ENCODE data around the gene CCDC195. TPM values are rescaled to one million over a fixed set of nuclear protein-coding genes. Genes with fewer than 3 reads are reported as not detected.

The CCDC195 gene
- total and polyA plus RNA-seq, 2 of the 4 experiments (the other 2 are of a cell fraction) = not detected

DNA sequence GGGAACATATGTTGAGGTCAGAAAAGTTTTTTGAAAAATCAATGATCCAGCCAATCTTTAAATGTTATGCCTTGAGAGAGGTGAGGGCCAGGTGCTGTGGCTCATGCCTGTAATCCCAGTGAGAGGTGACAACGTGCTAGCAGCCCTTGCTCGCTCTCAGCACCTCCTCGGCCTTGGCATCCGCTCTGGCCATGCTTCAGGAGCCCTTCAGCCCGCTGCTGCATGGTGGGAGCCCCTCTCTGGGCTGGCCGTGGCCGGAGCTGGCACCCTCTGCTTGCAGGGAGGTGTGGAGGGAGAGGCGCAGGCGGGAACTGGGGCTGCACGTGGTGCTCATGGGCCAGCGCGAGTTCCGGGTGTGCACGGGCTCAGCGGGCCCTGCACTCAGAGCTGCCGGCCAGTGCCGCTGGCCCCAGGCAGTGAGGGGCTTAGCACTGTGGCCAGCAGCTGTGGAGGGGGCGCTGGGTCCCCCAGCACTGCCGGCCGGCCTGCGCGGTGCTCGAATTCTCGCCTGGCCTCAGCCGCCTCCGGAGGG is 61.1 kb downstream of the CCDC195 start:
- Histone ChIP-seq H3K18ac (ENCODE audit: low read depth, low read length) (no peak overlapping the region), H3K23ac (ENCODE audit: low read depth, low read length) (no peak overlapping the region), H3K4me2 (ENCODE audit: low read depth, low read length) (no peak overlapping the region), H3K56ac (ENCODE audit: extremely low read depth, insufficient read depth, low read length) (no peak overlapping the region), H4K5ac (ENCODE audit: low read depth, low read length) (no peak overlapping the region), H3K27ac (ENCODE audit: insufficient read depth, low read length) (no peak overlapping the region), H3K4me3 (ENCODE audit: insufficient read depth, low read depth, low read length) (no peak overlapping the region), H3K4me1 (ENCODE audit: control insufficient read depth, insufficient read depth, low read length) (no peaks in the 10 kb centered on the region), H3K9ac (ENCODE audit: low read depth, low read length) (no peak overlapping the region), H2AK9ac (replicated peaks; ENCODE audit: low read depth, low read length, poor library complexity) (no peak overlapping the region), H4K8ac (ENCODE audit: low read depth in 2 of 2, low read length in 2 of 2) (no peak overlapping the region), H2BK15ac (ENCODE audit: low read depth, low read length) (no peak overlapping the region), H3K9me1 (ENCODE audit: insufficient read depth, low read length) (no peaks in the 10 kb centered on the region), H3K36me3 (ENCODE audit: control insufficient read depth, insufficient read depth, low read length) (no peaks in the 10 kb centered on the region), H2BK120ac (ENCODE audit: low read depth, low read length) (no peak overlapping the region), H3K9me3 (ENCODE audit: control insufficient read depth, insufficient read depth, low read length) (no peaks in the 10 kb centered on the region; the same call in 1 of the 2 replicates), H2BK20ac (ENCODE audit: low read depth, low read length) (no peak overlapping the region), H3K4ac (ENCODE audit: low read depth, low read length) (no peak overlapping the region), H4K20me1 (ENCODE audit: insufficient read depth, low read length) (no peaks in the 10 kb centered on the region), H3K79me1 (ENCODE audit: low read depth in 1 of 2, low read length in 2 of 2) (no peaks in the 10 kb centered on the region), H3K14ac (replicated peaks; ENCODE audit: low read depth, low read length) (no peak overlapping the region), H2AK5ac (ENCODE audit: low read depth, low read length) (no peak overlapping the region), H4K91ac (ENCODE audit: insufficient read depth, low read depth, low read length) (no peak overlapping the region), H3K27me3 (ENCODE audit: control insufficient read depth, insufficient read depth, low read length) (no peaks in the 10 kb centered on the region; the same call in 1 of the 2 replicates), H2AFZ (replicated peaks; ENCODE audit: low read length, poor library complexity) (no peak overlapping the region), H2BK5ac (ENCODE audit: low read depth, low read length, poor library complexity, severe bottlenecking) (no peak overlapping the region)
- BruUV-seq (replicated peaks) = no TSS peak
- TF ChIP-seq, protein P1, sequence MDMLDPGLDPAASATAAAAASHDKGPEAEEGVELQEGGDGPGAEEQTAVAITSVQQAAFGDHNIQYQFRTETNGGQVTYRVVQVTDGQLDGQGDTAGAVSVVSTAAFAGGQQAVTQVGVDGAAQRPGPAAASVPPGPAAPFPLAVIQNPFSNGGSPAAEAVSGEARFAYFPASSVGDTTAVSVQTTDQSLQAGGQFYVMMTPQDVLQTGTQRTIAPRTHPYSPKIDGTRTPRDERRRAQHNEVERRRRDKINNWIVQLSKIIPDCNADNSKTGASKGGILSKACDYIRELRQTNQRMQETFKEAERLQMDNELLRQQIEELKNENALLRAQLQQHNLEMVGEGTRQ (IDR thresholded peaks at IDR 0.05; ENCODE audit: low read depth, low read length) = no peak
- TF ChIP-seq RAD21 (IDR thresholded peaks at IDR 0.05; ENCODE audit: low read length) = no peak
- WGBS, 2 experiments (ENCODE audit: extremely low coverage in 2 of 2, insufficient read length in 1 of 2) = no CpG with 5 or more reads among the region's 26 CpGs
- CTCF ChIA-PET = interaction anchor here (0.7 kb wide), 1 partner anchor 1702 kb away, joined by 4 read pairs; no protein-coding TSS in a partner anchor
- intact Hi-C loops (cut with micrococcal nuclease) = no loop called here
- POLR2A ChIA-PET (ENCODE audit: unreplicated experiment) = interaction anchor here (0.6 kb wide), 1 partner anchor 104 kb away, joined by 3 read pairs; no protein-coding TSS in a partner anchor
- in situ Hi-C loops (cut with MboI; ENCODE audit: low sequenced_read_pairs) = no loop called here
- ATAC-seq (ENCODE audit: low read depth) = no peak
- DNase-seq = no peak
- dilution Hi-C loops (cut with HindIII; ENCODE audit: low sequenced_read_pairs, unreplicated experiment) = no loop called here

Other genes with a start within 250 kb of the CCDC195 start
- 45.7 and 78.3 TPM in 2 replicates for gene CUL3, start 131.0 kb downstream of the CCDC195 start, total RNA-seq (2012; rRNA removed)
- 26.8 and 33.7 TPM in 2 replicates for gene CUL3, start 131.0 kb downstream of the CCDC195 start, polyA plus RNA-seq (2012; rRNA removed)

All from IMR-90 (cell line).